HG03108 (cell line): ENCODE data around the gene BPTF.
"Not testable (repeated sequence)": the region's sequence is repeated elsewhere in the genome, so short reads cannot be mapped to it uniquely, and the experiment has no call there.

Source experiments
- ATAC-seq: cut with Tn5 transposase; IDR thresholded peaks from one replicate; pipeline ENCODE4 v1.9.1; 2021; ENCODE audit warnings: moderate library complexity; ENCODE audit not compliant: unreplicated experiment

Gene BPTF

DNA sequence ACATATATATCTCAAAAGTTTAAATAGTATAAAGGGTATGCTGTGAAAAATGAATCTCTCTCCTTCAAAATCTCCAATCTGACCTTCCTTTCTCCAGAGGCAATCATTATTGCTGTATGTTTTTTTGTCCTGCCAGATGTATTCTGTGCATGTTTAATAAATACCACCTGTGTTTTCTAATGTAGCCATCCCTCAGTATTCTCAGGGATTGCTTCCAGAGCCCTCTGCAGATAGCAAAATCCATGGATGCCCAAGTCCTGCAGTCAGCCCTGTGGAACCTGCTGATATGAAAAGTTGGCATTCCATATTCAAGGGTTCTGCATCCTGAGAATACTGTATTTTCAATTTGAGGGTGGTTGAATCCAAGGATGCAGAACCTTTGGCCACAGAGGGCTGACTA is 42.9 kb downstream of the BPTF start:
- ATAC-seq, result no peak

DNA sequence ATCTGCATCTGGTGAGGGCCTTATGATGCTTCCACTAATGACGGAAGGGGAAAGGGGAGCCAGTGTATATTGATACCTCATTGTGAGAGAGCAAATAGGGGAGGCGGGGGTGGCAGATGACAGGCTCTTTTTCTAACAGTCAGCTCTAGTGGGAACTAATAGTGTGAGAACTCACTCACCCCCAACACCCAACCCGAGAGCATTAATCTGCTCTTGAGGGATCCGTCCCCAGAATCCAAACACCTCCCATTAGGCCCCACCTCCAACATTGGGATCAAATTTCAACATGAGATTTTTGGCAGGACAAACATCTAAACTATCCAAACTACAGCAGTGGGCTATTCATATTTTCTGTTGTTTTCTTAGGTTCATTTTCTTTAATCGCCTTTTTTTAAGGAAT is 54.4 kb downstream of the BPTF start:
- ATAC-seq, result no peak

DNA sequence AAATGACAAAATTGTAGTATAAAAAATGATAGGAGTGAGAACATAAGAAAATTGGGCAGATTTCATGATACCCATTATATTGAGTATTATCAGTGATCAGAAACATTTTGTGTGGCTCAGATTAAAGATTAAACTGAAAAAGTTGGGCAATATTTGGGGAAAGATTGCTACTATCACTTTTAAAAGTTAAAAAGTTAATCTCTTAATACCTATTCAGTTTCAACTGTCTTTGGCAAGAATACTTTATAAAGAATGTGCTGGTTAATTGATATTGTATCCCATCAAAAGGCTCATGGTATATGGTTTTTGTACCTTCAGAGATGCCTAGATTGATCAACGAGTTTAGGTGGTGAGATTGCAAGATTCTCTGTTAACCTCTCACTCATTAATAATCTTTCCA is 55.8 kb downstream of the BPTF start:
- ATAC-seq, result no peak

DNA sequence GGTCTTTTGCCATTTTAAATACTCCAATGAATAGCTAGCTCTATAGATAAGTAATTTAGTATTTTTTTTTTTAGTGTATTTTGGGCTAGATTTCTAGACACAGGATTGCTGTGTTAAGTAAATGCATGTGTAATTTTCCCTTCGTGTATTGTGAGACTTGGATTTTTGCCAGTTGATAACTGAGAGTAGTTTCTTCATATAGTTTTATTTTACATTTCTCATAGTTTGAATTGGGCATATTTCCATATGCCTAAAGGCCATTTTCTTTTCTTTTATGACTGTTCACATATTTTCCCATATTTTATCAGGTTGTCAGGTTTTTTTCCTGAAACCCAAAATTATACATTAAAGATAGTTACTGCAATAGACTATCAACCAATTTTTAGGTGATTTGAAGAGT is 59.4 kb downstream of the BPTF start:
- no peak for ATAC-seq

DNA sequence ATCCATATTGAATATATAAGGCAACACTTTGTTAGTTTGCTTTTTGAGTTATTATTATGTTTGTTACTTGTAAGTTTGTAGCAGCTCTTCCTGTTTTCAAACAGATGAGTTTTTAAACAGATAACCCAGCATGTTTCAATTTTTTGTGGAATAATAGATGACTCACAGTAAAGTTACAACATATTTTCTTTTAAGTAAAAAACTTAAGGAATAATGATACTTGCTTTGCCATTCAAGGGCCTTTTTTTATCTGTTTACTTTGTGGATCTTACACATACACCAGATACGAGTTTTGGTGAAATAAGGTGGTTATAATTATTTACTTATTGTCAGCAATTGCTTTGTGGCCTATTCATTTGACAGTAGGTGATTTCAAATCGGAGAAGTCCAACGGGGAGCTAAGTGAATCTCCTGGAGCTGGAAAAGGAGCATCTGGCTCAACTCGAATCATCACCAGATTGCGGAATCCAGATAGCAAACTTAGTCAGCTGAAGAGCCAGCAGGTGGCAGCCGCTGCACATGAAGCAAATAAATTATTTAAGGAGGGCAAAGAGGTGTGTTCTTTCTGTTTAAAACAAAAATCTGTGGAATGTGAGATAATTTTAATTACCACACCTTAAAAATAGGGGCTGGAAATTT is 66.3 kb downstream of the BPTF start:
- no peak for ATAC-seq

DNA sequence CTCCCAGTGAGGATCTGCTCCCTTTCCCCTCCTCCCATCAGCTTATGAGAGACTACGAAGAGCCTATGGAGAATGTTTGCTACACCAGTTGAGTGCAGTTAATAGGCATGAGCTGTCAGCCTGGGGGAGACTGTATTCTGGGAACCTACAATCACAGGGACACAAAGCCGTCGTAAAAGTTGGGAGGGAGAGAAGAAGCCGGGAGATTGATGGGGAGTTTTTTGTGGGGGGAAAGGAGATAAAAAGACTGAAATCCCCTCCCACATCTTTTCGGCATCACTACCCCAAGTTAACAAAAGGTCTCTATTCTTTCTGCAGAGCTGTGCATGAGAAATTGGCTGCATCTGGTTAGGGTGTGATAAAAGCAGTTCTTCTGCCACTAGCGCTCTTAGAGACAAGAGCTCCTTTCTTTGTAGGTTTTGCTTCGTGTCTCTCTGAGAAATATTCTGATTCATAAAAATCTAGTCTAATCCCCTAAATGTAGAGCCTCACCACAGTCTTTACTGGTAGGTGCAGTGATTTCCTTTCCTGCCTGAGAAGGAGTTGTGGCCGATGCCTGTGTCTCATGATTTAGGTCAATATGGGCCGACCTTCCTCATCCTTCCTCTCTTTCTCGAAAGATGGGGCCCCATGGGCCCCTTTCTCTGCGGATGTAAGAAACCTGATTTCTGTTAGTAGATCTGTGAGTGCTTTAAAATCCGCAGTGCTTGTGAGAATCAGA is 77.4 kb downstream of the BPTF start:
- no peak for ATAC-seq

DNA sequence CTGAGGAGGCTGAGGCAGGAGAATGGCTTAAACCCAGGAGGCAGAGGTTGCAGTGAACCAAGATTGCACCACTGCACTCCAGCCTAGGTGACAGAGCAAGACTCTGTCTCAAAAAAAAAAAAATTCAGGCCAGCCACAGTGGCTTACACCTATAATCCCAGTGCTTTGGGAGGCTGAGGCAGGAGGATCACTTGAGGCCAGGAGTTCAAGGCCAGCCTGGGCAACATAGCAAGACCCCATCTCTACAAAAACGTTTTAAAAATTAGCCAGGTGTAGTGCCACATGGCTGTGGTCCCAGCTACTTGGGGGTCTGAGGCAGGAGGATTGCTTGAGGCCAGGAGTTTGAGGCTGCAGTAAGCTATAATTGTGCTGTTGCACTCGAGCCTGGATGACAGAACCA is 80.0 kb downstream of the BPTF start:
- not testable (repeated sequence) for ATAC-seq

DNA sequence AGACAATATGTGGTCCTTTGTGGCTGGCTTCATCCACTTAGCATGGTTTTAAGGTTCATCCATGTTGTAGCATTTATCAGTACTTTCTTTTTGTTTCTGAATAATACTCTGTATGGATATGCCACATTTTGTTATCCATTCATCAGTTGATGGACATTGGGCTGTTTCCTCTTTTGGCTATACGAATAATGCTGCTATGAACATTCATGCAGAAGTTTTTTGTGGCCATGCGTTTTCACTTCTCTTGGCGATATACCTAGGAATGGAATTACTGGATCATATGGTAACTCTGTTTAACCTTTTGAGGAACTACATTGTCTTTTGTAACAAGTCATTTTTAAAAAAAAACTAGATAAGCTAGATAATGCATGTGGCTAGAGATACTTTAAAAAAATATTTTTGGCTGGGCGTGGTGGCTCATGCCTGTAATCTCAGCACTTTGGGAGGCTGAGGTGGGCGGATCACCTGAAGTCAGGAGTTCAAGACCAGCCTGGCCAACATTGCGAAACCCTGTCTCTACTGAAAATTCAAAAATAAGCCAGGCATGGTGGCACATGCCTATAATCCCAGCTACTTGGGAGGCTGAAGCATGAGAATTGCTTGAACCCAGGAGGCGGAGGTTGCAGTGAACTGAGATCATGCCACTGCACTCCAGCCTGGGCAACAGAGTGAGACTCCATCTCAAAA is 85.0 kb downstream of the BPTF start:
- not testable (repeated sequence) for ATAC-seq

DNA sequence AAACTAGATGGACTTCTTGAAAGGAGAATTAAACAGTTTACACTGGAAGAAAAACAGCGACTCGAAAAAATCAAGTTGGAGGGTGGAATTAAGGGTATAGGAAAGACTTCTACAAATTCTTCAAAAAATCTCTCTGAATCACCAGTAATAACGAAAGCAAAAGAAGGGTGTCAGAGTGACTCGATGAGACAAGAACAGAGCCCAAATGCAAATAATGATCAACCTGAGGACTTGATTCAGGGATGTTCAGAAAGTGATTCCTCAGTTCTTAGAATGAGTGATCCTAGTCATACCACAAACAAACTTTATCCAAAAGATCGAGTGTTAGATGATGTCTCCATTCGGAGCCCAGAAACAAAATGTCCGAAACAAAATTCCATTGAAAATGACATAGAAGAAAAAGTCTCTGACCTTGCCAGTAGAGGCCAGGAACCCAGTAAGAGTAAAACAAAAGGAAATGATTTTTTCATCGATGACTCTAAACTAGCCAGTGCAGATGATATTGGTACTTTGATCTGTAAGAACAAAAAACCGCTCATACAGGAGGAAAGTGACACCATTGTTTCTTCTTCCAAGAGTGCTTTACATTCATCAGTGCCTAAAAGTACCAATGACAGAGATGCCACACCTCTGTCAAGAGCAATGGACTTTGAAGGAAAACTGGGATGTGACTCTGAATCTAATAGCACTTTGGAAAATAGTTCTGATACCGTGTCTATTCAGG is 85.9 kb downstream of the BPTF start:
- ATAC-seq, result no peak

DNA sequence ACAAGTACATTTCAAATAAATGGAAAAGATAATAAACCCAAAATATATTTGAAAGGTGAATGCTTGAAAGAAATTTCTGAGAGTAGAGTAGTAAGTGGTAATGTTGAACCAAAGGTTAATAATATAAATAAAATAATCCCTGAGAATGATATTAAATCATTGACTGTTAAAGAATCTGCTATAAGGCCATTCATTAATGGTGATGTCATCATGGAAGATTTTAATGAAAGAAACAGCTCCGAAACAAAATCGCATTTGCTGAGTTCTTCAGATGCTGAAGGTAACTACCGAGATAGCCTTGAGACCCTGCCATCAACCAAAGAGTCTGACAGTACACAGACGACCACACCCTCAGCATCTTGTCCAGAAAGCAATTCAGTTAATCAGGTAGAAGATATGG is 86.8 kb downstream of the BPTF start:
- ATAC-seq, result no peak

DNA sequence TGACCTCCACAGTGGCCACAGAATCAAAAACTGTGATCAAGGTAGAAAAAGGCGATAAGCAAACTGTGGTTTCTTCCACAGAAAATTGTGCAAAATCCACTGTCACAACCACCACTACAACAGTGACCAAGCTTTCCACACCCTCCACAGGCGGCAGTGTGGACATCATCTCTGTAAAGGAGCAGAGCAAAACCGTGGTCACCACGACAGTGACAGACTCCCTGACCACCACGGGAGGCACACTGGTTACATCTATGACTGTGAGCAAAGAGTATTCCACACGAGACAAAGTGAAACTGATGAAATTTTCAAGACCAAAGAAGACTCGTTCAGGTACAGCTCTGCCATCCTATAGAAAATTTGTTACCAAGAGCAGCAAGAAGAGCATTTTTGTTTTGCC is 87.4 kb downstream of the BPTF start:
- ATAC-seq, result no peak

DNA sequence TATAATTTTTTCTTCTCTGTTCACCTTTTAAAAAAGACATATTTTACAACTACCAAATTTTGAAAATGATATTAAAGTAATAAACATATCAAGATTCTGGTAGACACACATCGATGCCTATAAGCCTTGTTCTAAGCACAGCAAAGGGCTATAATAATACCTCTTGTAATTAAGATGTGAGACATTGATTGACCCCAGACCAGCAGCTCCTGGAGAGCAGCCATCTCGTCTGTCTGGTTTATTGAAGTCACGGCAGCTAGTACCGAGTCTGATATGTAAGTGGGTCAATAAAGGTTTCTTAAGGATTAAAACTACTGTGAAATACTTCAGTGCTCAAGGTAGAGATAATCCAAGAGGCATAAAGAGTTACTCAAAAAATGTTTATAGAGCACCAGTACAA is 94.9 kb downstream of the BPTF start:
- no peak for ATAC-seq

DNA sequence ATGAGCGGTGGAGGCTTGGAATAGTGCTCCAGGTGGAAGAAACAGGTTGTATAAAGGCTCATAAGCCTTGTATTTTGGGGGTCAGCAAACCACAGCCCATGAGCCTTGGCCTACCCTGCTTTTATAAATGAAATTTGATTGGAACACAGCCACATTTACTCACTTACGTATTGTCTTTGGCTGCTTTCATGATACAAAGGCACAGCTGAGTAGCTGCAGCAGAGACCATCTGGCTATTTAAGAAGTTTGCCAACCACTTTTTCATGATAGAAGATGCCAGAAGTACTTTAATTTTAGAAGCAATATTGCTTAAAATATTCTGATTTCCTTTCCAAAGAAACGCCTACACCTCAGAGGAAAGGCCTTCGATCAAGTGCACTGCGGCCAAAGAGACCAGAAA is 97.2 kb downstream of the BPTF start:
- ATAC-seq, result no peak

DNA sequence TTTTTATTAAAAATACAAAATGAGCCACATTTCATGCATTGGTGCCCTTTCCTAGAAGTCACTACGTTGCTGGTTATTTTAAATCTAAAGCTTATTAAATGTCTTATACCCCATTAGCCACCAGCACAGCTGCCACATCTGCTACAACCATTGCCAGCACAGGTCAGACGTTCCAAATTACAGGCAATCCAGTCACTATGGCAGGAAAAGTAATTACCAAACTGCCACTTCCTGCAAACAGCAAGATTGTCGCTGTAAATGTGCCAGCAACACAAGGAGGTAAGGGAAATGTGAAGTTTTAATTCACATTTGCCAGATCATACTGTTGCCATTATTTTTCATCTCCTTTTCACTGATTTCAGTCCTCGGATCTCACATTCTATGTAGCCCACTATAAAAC is 103.5 kb downstream of the BPTF start:
- not testable (repeated sequence) for ATAC-seq

DNA sequence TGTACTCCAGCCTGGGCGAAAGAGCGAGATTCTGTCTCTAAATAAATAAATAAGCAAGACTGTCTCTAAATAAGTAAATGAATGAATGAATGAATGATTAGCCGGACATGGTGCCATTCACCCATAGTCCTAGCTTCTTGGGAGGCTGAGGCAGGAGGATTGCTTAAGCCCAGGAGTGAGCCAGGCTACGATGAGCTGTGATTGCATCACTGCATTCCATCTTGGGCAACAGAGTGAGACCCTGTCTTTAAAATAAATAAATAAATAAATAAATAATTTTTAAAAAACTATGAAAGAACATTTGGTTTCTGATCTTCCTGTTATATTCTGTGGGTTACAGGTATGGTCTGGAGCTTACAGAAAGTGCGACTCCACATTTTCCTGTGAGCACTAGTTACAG is 105.9 kb downstream of the BPTF start:
- ATAC-seq, result no peak

DNA sequence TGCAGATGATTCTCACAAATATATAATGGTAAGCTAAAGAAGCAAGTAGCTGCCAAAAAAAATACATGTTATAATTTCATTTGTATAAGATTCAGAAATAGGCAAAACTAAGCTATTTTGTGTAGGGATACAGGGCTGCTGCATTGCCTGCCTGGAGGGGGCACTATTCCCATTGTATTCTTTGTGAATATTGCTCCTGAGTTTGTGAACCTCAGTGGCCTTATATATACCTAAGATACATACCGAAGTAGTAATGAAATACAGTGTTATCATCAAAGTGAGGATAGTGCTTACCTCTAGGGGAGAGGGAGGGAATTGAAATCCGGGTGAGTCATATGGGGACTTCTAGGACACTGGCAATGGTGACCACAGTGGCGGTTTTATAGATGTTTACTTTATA is 117.5 kb downstream of the BPTF start:
- ATAC-seq, result no peak

DNA sequence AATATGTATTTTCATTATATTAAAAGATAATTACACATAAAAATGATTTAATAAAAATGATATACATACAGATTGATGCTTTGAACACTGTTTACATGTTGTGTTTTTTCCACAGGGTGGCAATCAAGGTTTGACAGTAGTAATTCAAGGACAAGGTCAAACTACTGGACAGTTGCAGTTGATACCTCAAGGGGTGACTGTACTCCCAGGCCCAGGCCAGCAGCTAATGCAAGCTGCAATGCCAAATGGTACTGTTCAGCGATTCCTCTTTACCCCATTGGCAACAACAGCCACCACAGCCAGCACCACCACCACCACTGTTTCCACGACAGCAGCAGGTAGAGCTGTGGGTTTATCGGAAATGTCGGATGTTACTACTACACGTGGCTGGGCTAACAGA is 118.7 kb downstream of the BPTF start:
- ATAC-seq, result no peak

DNA sequence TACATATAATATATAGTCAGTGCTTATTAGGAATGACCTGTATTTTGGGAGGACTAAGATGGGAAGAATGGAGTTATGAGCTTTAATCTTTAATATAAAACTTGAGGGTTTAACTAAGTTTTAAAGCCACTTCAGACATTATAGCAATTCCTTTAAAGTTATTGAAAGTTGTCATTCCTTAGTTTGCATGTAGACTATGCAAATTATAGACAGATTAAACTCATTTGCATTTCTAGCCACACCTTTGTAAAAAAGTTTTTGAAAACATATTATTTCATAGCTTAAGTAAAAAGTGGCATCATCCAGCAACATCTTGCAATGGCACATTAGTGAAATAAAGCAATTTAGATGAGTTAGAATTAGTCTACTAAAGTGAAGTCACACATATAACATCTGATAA is 121.2 kb downstream of the BPTF start:
- ATAC-seq, result no peak

DNA sequence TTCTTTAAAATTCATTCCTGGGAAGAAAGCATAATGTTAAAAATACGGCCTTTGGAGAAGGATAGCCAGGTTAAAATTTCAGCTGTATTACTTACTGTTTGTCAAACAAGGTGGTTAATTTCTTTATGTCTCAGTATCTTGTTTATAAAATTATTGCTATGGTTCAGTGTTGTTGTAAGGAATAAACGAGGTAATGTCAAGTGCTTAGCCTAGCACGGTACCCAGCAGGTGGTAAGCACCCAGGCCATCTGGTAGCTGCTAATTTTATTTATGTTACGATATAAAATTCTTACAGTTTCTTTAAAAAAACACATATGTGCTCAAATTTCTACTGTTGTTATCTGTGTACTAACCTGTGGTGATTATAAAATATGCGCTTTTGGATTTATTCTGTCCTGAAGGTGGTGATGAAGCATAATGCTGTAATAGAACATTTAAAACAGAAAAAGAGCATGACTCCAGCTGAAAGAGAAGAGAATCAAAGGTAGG is 122.1 kb downstream of the BPTF start:
- no peak for ATAC-seq

DNA sequence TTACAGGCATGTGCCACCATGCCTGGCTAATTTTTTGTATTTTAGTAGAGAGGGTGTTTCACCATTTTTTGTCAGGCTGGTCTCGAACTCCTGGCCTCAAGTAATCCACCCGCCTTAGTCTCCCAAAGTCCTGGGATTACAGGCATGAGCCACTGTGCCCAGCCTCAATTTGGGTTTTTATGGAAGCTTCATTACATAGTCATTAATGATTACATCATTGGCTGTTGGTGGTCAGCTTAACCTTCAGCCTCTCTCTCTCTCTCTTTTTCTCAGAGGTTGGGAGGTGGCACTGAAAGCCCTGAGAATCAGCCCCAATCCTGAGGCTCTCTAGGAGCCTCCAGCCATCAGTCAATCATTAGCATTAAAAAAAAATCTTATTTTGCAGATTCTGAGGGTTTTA is 125.6 kb downstream of the BPTF start:
- no peak for ATAC-seq

DNA sequence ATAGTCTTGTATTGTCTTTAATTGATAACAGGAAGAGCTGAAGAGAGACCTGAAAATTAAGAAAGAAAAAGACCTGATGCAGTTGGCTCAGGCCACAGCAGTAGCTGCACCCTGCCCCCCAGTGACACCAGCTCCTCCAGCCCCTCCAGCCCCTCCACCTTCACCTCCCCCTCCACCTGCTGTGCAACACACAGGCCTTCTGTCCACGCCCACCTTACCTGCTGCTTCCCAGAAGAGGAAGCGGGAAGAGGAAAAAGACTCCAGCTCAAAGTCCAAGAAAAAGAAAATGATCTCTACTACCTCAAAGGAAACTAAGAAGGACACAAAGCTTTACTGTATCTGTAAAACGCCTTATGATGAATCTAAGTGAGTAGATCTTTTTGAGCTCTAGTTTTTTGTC is 134.2 kb downstream of the BPTF start:
- ATAC-seq, result no peak

DNA sequence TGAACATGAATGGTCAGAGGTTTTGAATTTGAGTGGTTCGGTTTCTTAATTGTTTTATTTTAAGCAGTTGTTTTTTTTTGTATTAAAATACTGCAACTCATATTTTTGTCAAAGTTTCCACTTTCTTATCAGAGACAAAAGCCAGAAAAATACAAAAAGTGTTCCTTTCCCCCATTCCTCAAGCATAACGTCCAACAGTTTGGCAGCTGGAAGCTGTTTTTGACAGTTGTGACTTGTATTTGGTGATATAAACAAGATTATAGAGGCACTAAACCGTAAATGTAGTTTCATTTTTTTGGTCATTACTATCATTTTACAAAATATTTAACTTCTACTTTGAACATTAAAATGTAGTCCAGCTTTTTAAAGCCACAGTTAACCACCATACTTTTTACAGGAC is 135.0 kb downstream of the BPTF start:
- ATAC-seq, result not testable (repeated sequence)
